Stomach (tissue), 9 donors: ENCODE measurements around the gene DMWD. TPM values are rescaled to one million over a fixed set of nuclear protein-coding genes. Genes with fewer than 3 reads are reported as not detected.

ENCODE experiments used
- DNase-seq, 2 donors: peaks; one replicate each; pipeline versions ENCODE4 v3.0.0 to v3.0.0-alpha.2; 2013 to 2019
- H3K27ac ChIP-seq, 5 donors: fragments of 200-600 bp in 4 of 5; sonication (generic) in 4 of 5; one replicate each; pipeline ENCODE4 v1.5.1; 2013 to 2019; ENCODE audit warnings: mild to moderate bottlenecking in 1 of 5, moderate library complexity in 1 of 5
- H3K27me3 ChIP-seq, 3 donors: fragments of 200-600 bp; sonication (generic); one replicate each; pipeline ENCODE4 v1.5.1; 2017 to 2019; ENCODE audit warnings: mixed run types in 1 of 3
- H3K36me3 ChIP-seq, 4 donors: fragments of 200-600 bp; sonication (generic); 1 replicate in 3 of 4; 2 replicates in 1 of 4; pipeline ENCODE4 v1.5.1; 2016 to 2019
- H3K4me1 ChIP-seq, 4 donors: fragments of 200-600 bp; sonication (generic); one replicate each; pipeline ENCODE4 v1.5.1; 2016 to 2019
- H3K4me3 ChIP-seq, 4 donors: fragments of 200-600 bp; sonication (generic) in 3 of 4; one replicate each; pipeline ENCODE4 v1.5.1; 2016 to 2019; ENCODE audit warnings: mild to moderate bottlenecking in 1 of 4
- H3K9me3 ChIP-seq, 4 donors: fragments of 200-600 bp; sonication (generic); one replicate each; pipeline ENCODE4 v1.5.1; 2016 to 2019
- CTCF ChIP-seq, 7 experiments: fragments of 450-650 bp in 4 of 7; fragments of 200-600 bp in 3 of 7; sonication (generic) in 3 of 7; IDR thresholded peaks; one replicate each; pipeline ENCODE4 v1.5.1; 2016 to 2019; ENCODE audit warnings: antibody characterized with exemption in 7 of 7, control low read depth in 2 of 7, mild to moderate bottlenecking in 1 of 7
- EP300 ChIP-seq: sonication (generic); formaldehyde crosslinking; IDR thresholded peaks from one replicate; pipeline ENCODE4 v1.6.1; 2017; ENCODE audit warnings: antibody characterized with exemption
- POLR2A ChIP-seq, 4 donors: fragments of 450-650 bp; IDR thresholded peaks; one replicate each; pipeline ENCODE4 v1.6.1; 2016; ENCODE audit warnings: antibody characterized with exemption in 4 of 4, control low read depth in 2 of 4, mild to moderate bottlenecking in 1 of 4, moderate library complexity in 1 of 4
- POLR2AphosphoS5 ChIP-seq, 3 donors: sonication (generic); formaldehyde crosslinking; IDR thresholded peaks; one replicate each; pipeline ENCODE4 v1.6.1; 2016; ENCODE audit warnings: antibody characterized with exemption in 3 of 3
- WGBS, 5 donors: extraction: QIAGEN DNeasy Blood & Tissue Kit in 3 of 5; methylation state at CpG; one replicate each; pipeline versions ENCODE4 v1.1.5 to v1.1.7; 2013 to 2018; 5-methylcytosine and 5-hydroxymethylcytosine counted together
- intact Hi-C: fragments of 100-400 bp; cut with DNase I; formaldehyde crosslinking; loops from one replicate; pipeline ENCODE4 v1.15.1; 2023; ENCODE audit warnings: low total_unique reads
- polyA plus RNA-seq, 3 donors: library from polyadenylated mRNA; stranded (reverse); fragments of 200-250 nt; gene quantifications; one replicate each; pipeline ENCODE4 v1.2.3, GENCODE V29; 2013
- total RNA-seq, 5 donors: library from RNA; depleted of rRNA; stranded (reverse); fragments of >200 nt; gene quantifications; one replicate each; pipeline versions ENCODE4 v1.1.0 to v1.2.3, GENCODE V29; 2014 to 2016
- donor health status: healthy with polysubstance abuse.
- donor health status: Bipolar disorder and iron deficiency.
- donor health status: healthy.

Gene DMWD
- total and polyA plus RNA-seq, 8 donors = 5.3 to 52.1 (median 17.2) TPM

GRCh38 chr19:45785781-45786532, 6.7 kb downstream of the DMWD start:
- H3K27me3 ChIP-seq = peaks cover 0 to 58% (median 0%) of the 10 kb centered on the region in 3 donors
- no peak for DNase-seq
- peaks cover 28 to 56% (median 45%) of the 10 kb centered on the region in 4 donors for H3K4me1 ChIP-seq
- no peak overlapping the region for H3K4me3 ChIP-seq
- H3K27ac ChIP-seq = peak overlapping the region in 2 of 5 donors; percentile 86 to 88
- intact Hi-C loops = no loop called here
- 89 to 94% (median 91%) methylated on average over 35 to 57 of the region's 57 CpGs for WGBS, 5 donors
- H3K9me3 ChIP-seq = no peaks in the 10 kb centered on the region
- H3K36me3 ChIP-seq = peaks cover 54 to 65% (median 59%) of the 10 kb centered on the region in 4 donors
- no peak for TF ChIP-seq POLR2AphosphoS5 (IDR thresholded peaks at IDR 0.05)
- no peak for TF ChIP-seq POLR2A (IDR thresholded peaks at IDR 0.05)
- TF ChIP-seq CTCF (IDR thresholded peaks at IDR 0.05) = no peak

GRCh38 chr19:45785097-45785496, 7.5 kb downstream of the DMWD start:
- peaks cover 47 to 58% (median 51%) of the 10 kb centered on the region in 4 donors for H3K36me3 ChIP-seq
- 62 to 85% (median 81%) methylated on average over 4 to 5 of the region's 5 CpGs for WGBS, 5 donors

GRCh38 chr19:45784096-45784495, 8.5 kb downstream of the DMWD start:
- no peak for TF ChIP-seq EP300
- TF ChIP-seq POLR2AphosphoS5 (IDR thresholded peaks at IDR 0.05) = no peak
- TF ChIP-seq CTCF (IDR thresholded peaks at IDR 0.05) = no peak
- no peak for TF ChIP-seq POLR2A (IDR thresholded peaks at IDR 0.05)
- Histone ChIP-seq H3K4me3 (no peak overlapping the region), H3K27ac (peak overlapping the region; percentile 7 to 88 (median 86)), H3K9me3 (no peaks in the 10 kb centered on the region), H3K36me3 (peaks cover 38 to 48% (median 41%) of the 10 kb centered on the region in 4 donors), H3K27me3 (peaks cover 0 to 65% (median 0%) of the 10 kb centered on the region in 3 donors), H3K4me1 (peaks cover 40 to 67% (median 60%) of the 10 kb centered on the region in 4 donors)
- intact Hi-C loops = no loop called here
- 70 to 90% (median 82%) methylated on average over 2 to 4 of the region's 4 CpGs for WGBS, 5 donors
- no peak for DNase-seq

More at GRCh38 chr19:45785097-45785496, 7.5 kb downstream of the DMWD start:
- Histone ChIP-seq H3K9me3 (no peaks in the 10 kb centered on the region), H3K27ac (peak overlapping the region in 4 of 5 donors; percentile 83 to 88 (median 87)), H3K4me1 (peaks cover 30 to 57% (median 51%) of the 10 kb centered on the region in 4 donors), H3K27me3 (peaks cover 0 to 61% (median 0%) of the 10 kb centered on the region in 3 donors), H3K4me3 (no peak overlapping the region)
- TF ChIP-seq POLR2A (IDR thresholded peaks at IDR 0.05) (no peak), EP300 (no peak), POLR2AphosphoS5 (IDR thresholded peaks at IDR 0.05) (no peak), CTCF (IDR thresholded peaks at IDR 0.05) (no peak)
- DNase-seq = no peak
- intact Hi-C loops = no loop called here

- intact Hi-C loops = no loop called here
- WGBS, 5 donors = 53 to 74% (median 63%) methylated on average over 25 to 26 of the region's 26 CpGs
- H3K36me3 ChIP-seq = peaks cover 33 to 47% (median 37%) of the 10 kb centered on the region in 4 donors
- H3K27me3 ChIP-seq = peaks cover 0 to 65% (median 0%) of the 10 kb centered on the region in 3 donors
- peaks cover 50 to 77% (median 68%) of the 10 kb centered on the region in 4 donors for H3K4me1 ChIP-seq
- H3K9me3 ChIP-seq = no peaks in the 10 kb centered on the region
- H3K4me3 ChIP-seq = peak overlapping the region; percentile 54 to 71 (median 64)
- peak overlapping the region; percentile 55 to 88 (median 86) for H3K27ac ChIP-seq
- peak in 1 of 2 donors; percentile 60 for DNase-seq
- TF ChIP-seq POLR2AphosphoS5 (IDR thresholded peaks at IDR 0.05) = peak in 2 of 3 donors; percentile 32 to 43
- TF ChIP-seq CTCF (IDR thresholded peaks at IDR 0.05) = no peak
- peak; percentile 50 for TF ChIP-seq EP300
These were observed 9.5 kb downstream of the DMWD start for GRCh38 chr19:45782820-45783785.
